GM21367 (cell line): ENCODE measurements around the gene ZER1.
"Not testable (repeated sequence)": the region's sequence is repeated elsewhere in the genome, so short reads cannot be mapped to it uniquely, and the experiment has no call there.

Source experiments
- ATAC-seq: cut with Tn5 transposase; IDR thresholded peaks from one replicate; pipeline ENCODE4 v1.9.1; 2021; ENCODE audit not compliant: unreplicated experiment

The ZER1 gene

GRCh38 chr9:128771745-128772519 lies at the start of gene ZER1:
Gene ZER1, minus strand, starts transcription at chr9:128771927. Its CDS starts 16,362 bp downstream, at chr9:128755565.
- peak; percentile 70 for ATAC-seq

- no peak for ATAC-seq
Observed at GRCh38 chr9:128820665-128821583, 49.2 kb upstream of the ZER1 start.

GRCh38 chr9:128819716-128820664 lies 48.3 kb upstream of the ZER1 start:
- no peak for ATAC-seq

- no peak for ATAC-seq
Observed at GRCh38 chr9:128818839-128819715, 47.4 kb upstream of the ZER1 start.

- peak; percentile 86 for ATAC-seq
Observed at GRCh38 chr9:128818099-128818838, 46.5 kb upstream of the ZER1 start, which contains the start of gene ENDOG. Gene ENDOG, plus strand, starts transcription at chr9:128818500. Its CDS starts 185 bp downstream, at chr9:128818685.

GRCh38 chr9:128810873-128811272 lies 39.1 kb upstream of the ZER1 start:
- no peak for ATAC-seq

GRCh38 chr9:128809831-128810230 lies 38.1 kb upstream of the ZER1 start:
- ATAC-seq = no peak

GRCh38 chr9:128809036-128809599 lies 37.4 kb upstream of the ZER1 start:
- no peak for ATAC-seq

GRCh38 chr9:128808543-128808942 lies 36.8 kb upstream of the ZER1 start:
- no peak for ATAC-seq

- no peak for ATAC-seq
Observed at GRCh38 chr9:128807827-128808226, 36.1 kb upstream of the ZER1 start.

GRCh38 chr9:128805661-128806060 lies 33.9 kb upstream of the ZER1 start:
- no peak for ATAC-seq

- no peak for ATAC-seq
Observed at GRCh38 chr9:128802482-128802881, 30.8 kb upstream of the ZER1 start.

GRCh38 chr9:128800061-128800460 lies 28.3 kb upstream of the ZER1 start:
- ATAC-seq = no peak

GRCh38 chr9:128798896-128799295 lies 27.2 kb upstream of the ZER1 start:
- ATAC-seq = no peak

- not testable (repeated sequence) for ATAC-seq
Observed at GRCh38 chr9:128794961-128795360, 23.2 kb upstream of the ZER1 start.

GRCh38 chr9:128792978-128793686 lies 21.4 kb upstream of the ZER1 start:
- no peak for ATAC-seq

GRCh38 chr9:128792134-128792533 lies 20.4 kb upstream of the ZER1 start:
- no peak for ATAC-seq

- ATAC-seq = no peak
Observed at GRCh38 chr9:128790536-128790935, 18.8 kb upstream of the ZER1 start.
